ENCODE data around the gene ASPG. TPM values are rescaled to one million over a fixed set of nuclear protein-coding genes. Genes with fewer than 3 reads are reported as not detected.

Gene ASPG
- total and polyA plus RNA-seq, 2 of the 13 experiments (the other 11 are each of a cell fraction or from before 2014, with no cell fraction given) = not detected

DNA sequence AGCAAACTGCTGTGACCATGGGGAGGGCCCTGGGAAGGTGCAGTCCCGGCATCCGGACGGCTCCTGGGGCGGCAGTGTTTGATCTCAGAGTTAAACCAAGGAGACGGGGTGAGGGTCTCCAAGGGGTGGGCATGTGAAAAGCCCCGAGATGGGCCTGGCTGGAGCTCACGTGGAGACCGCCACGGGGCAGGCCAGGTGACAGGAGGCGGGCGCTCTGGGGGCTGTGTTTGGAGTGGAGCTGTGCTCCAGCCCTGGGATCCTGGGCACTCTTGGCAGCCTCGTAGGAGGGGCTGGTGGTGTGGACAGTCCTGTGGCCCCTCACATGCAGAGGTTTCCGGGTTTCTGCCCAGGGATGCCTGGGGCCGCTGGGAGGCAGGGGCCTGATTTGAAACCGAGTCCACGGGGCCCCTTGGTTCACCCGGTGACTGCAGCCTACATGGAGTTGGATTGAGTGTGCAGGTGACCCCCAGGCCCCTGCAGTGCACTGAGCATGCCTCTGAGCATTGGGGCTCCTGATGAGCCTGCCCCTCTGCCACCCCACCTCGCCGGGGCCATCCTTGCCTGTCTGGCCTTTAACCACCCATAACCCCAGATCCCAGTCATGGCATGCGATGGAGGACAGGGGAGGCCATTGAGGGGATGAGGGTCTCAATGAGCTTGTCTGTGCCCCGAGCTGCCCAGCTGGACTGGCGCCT lies 61.3 kb downstream of the ASPG start:
- Histone ChIP-seq H3K9me3 (ENCODE audit: low read length) (no peaks in the 10 kb centered on the region), H3K4me3 (replicated peaks in 1 of 3; ENCODE audit: insufficient read depth in 1 of 3, low read depth in 2 of 3, low read length in 3 of 3) (no peak overlapping the region), H3K9ac (ENCODE audit: insufficient read depth, low read depth, low read length) (no peak overlapping the region), H3K27ac (ENCODE audit: extremely low read length, insufficient read depth, low read length) (no peak overlapping the region), H2AFZ (ENCODE audit: low read length) (no peak overlapping the region), H3K4me1 (ENCODE audit: insufficient read depth, low read length) (no peaks in the 10 kb centered on the region), H3K27me3 (ENCODE audit: control insufficient read depth in 1 of 2, insufficient read depth in 2 of 2, low read length in 2 of 2) (peaks cover 10 to 74% of the 10 kb centered on the region in 2 experiments; a peak in 4 of 5 replicates), H4K20me1 (ENCODE audit: insufficient read depth, low read length) (no peaks in the 10 kb centered on the region), H3K4me2 (ENCODE audit: low read depth, low read length) (no peak overlapping the region), H3K36me3 (replicated peaks in 1 of 2; ENCODE audit: control insufficient read depth in 1 of 2, insufficient read depth in 2 of 2, low read length in 2 of 2) (no peaks in the 10 kb centered on the region), H3K79me2 (ENCODE audit: insufficient read depth, low read length) (no peaks in the 10 kb centered on the region)
- in situ Hi-C loops (cut with HindIII; ENCODE audit: extremely low pct_ligation_motif_present, low pct_unique_long_range_greater_than_20kb) (no loop called here), intact Hi-C loops (cut with micrococcal nuclease; ENCODE audit: unreplicated experiment) (no loop called here)
- CTCF ChIA-PET (ENCODE audit: low intra/inter-chr PET ratio, low total read pairs) = no interaction called here
- WGBS (ENCODE audit: low lambda C conversion rate) = 67% methylated on average over 4 of the region's 22 CpGs
- BruUV-seq (replicated peaks) = no TSS peak
- POLR2A ChIA-PET = no interaction called here
- no peak for DNase-seq (ENCODE audit: low spot score)
- no peak for ATAC-seq
- no peak for TF ChIP-seq CREB3 (CRISPR knock-in tag; IDR thresholded peaks at IDR 0.05)
- TF ChIP-seq GATAD2A (CRISPR knock-in tag; IDR thresholded peaks at IDR 0.05) = no peak
- TF ChIP-seq, protein P1, sequence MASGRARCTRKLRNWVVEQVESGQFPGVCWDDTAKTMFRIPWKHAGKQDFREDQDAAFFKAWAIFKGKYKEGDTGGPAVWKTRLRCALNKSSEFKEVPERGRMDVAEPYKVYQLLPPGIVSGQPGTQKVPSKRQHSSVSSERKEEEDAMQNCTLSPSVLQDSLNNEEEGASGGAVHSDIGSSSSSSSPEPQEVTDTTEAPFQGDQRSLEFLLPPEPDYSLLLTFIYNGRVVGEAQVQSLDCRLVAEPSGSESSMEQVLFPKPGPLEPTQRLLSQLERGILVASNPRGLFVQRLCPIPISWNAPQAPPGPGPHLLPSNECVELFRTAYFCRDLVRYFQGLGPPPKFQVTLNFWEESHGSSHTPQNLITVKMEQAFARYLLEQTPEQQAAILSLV (CRISPR knock-in tag; IDR thresholded peaks at IDR 0.05; ENCODE audit: borderline replicate concordance) = no peak
- no peak for TF ChIP-seq ZNF3 (CRISPR knock-in tag; IDR thresholded peaks at IDR 0.05)
- TF ChIP-seq NFATC3 (CRISPR knock-in tag; IDR thresholded peaks at IDR 0.05) = no peak
- no peak for TF ChIP-seq TFAP4 (IDR thresholded peaks at IDR 0.05; ENCODE audit: borderline replicate concordance, low read depth)
- TF ChIP-seq ZNF781 (CRISPR knock-in tag; IDR thresholded peaks at IDR 0.05; ENCODE audit: borderline replicate concordance, not compliant biosample characterization) = no peak
- no peak for TF ChIP-seq ELF4 (CRISPR knock-in tag; IDR thresholded peaks at IDR 0.05; ENCODE audit: borderline replicate concordance)
- no peak for TF ChIP-seq MBD4 (IDR thresholded peaks at IDR 0.05; ENCODE audit: borderline replicate concordance, low read length)
- TF ChIP-seq, protein P2, sequence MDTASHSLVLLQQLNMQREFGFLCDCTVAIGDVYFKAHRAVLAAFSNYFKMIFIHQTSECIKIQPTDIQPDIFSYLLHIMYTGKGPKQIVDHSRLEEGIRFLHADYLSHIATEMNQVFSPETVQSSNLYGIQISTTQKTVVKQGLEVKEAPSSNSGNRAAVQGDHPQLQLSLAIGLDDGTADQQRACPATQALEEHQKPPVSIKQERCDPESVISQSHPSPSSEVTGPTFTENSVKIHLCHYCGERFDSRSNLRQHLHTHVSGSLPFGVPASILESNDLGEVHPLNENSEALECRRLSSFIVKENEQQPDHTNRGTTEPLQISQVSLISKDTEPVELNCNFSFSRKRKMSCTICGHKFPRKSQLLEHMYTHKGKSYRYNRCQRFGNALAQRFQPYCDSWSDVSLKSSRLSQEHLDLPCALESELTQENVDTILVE (CRISPR knock-in tag; IDR thresholded peaks at IDR 0.05) = no peak
- TF ChIP-seq ZSCAN22 (CRISPR knock-in tag; IDR thresholded peaks at IDR 0.05) = no peak
- TF ChIP-seq, protein P3, sequence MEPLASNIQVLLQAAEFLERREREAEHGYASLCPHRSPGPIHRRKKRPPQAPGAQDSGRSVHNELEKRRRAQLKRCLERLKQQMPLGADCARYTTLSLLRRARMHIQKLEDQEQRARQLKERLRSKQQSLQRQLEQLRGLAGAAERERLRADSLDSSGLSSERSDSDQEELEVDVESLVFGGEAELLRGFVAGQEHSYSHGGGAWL (CRISPR knock-in tag; IDR thresholded peaks at IDR 0.05) = no peak
- no peak for TF ChIP-seq DMAP1 (CRISPR knock-in tag; IDR thresholded peaks at IDR 0.05)
- TF ChIP-seq RFXANK (CRISPR knock-in tag; IDR thresholded peaks at IDR 0.05) = no peak
- no peak for TF ChIP-seq ZNF724P (CRISPR knock-in tag; IDR thresholded peaks at IDR 0.05; ENCODE audit: borderline replicate concordance)
- no peak for TF ChIP-seq ZNF546 (CRISPR knock-in tag; conservative IDR thresholded peaks at IDR 0.05)
- TF ChIP-seq ZNF33B (CRISPR knock-in tag; IDR thresholded peaks at IDR 0.05) = no peak
- no peak for FAIRE-seq

All from HepG2 (cell line).